Endothelial cell of umbilical vein (primary cell): ENCODE data around the gene JUP. TPM values are rescaled to one million over a fixed set of nuclear protein-coding genes. Genes with fewer than 3 reads are reported as not detected.

Experiments used
- BruUV-seq: library from RNA; stranded (reverse); fragments of 400-500 nt; replicated peaks from 2 replicates; lab custom pipeline; 2021; lab: Mats Ljungman, UMichigan
- CTCF ChIA-PET: fragments of 300-600, 350-600 bp; sonication (Branson Sonifier 250); formaldehyde crosslinking; loops from one replicate; lab custom pipeline; 2021; ENCODE audit warnings: antibody characterized with exemption, inconsistent platforms; lab: Charles Lee
- POLR2A ChIA-PET: fragments of 300-600, 350-600 bp; sonication (Branson Sonifier 250); formaldehyde crosslinking; loops from one replicate; lab custom pipeline; 2021; ENCODE audit warnings: antibody characterized with exemption, inconsistent platforms; lab: Charles Lee
- DNase-seq: peaks from one replicate; pipeline ENCODE4 v3.0.0-alpha.2; 2011; ENCODE audit warnings: low read depth, low spot score
- FAIRE-seq: peaks from 2 replicates; lab custom pipeline; 2011; peaks lifted over from hg19 to GRCh38; lab: Jason Lieb, UNC
- H2AFZ ChIP-seq: 2 replicates; pipeline ENCODE4 v1.6.0; 2012; ENCODE audit warnings: low read depth, low read length, control low read depth, inconsistent platforms
- H3K27ac ChIP-seq: 2 replicates; pipeline ENCODE4 v1.5.1; 2011; ENCODE audit warnings: low read depth, mild to moderate bottlenecking, control low read depth, low read length, moderate library complexity; ENCODE audit not compliant: insufficient read depth
- H3K27me3 ChIP-seq, 2 experiments: 2 replicates each; pipeline versions ENCODE4 v1.6.0 to v1.6.1; 2011; ENCODE audit warnings: low read length in 2 of 2, mixed read lengths in 1 of 2; ENCODE audit not compliant: control insufficient read depth in 2 of 2, insufficient read depth in 2 of 2
- H3K36me3 ChIP-seq, 2 experiments: 2 replicates in 1 of 2; 3 replicates in 1 of 2; pipeline ENCODE4 v1.5.1; 2011; ENCODE audit warnings: low read length in 2 of 2, mild to moderate bottlenecking in 1 of 2, moderate library complexity in 1 of 2; ENCODE audit not compliant: control insufficient read depth in 2 of 2, insufficient read depth in 2 of 2; ENCODE audit errors: extremely low read depth in 1 of 2
- H3K4me1 ChIP-seq: 3 replicates; pipeline ENCODE4 v1.5.1; 2011; ENCODE audit warnings: mild to moderate bottlenecking, low read length; ENCODE audit not compliant: control insufficient read depth, insufficient read depth; ENCODE audit errors: extremely low read depth
- H3K4me2 ChIP-seq: 2 replicates; pipeline ENCODE4 v1.6.1; 2011; ENCODE audit warnings: low read length, control low read depth, mixed read lengths; ENCODE audit not compliant: insufficient read depth
- H3K4me3 ChIP-seq, 3 experiments: fragments of 200-600 bp in 1 of 3; sonication (generic), shearing (Covaris generic) in 1 of 3; replicated peaks in 1 of 3; 2 replicates each; pipeline ENCODE4 v1.5.1; 2011 to 2016; ENCODE audit warnings: control low read depth in 3 of 3, low read length in 3 of 3, mild to moderate bottlenecking in 2 of 3, inconsistent platforms in 1 of 3, low read depth in 1 of 3, moderate library complexity in 1 of 3; ENCODE audit not compliant: insufficient read depth in 1 of 3
- H3K79me2 ChIP-seq: 2 replicates; pipeline ENCODE4 v1.6.0; 2012; ENCODE audit warnings: low read length, inconsistent platforms; ENCODE audit not compliant: control insufficient read depth, insufficient read depth
- H3K9ac ChIP-seq: replicated peaks from 2 replicates; pipeline ENCODE3; 2011; ENCODE audit warnings: low read length, control low read depth; ENCODE audit not compliant: insufficient read depth; ENCODE audit errors: extremely low read depth
- H3K9me1 ChIP-seq: replicated peaks from 3 replicates; pipeline ENCODE4 v1.6.0; 2011; ENCODE audit warnings: mild to moderate bottlenecking, low read length; ENCODE audit not compliant: control insufficient read depth, insufficient read depth; ENCODE audit errors: extremely low read depth
- H3K9me3 ChIP-seq: replicated peaks from 2 replicates; pipeline ENCODE4 v1.5.1; 2012; ENCODE audit warnings: low read length, inconsistent platforms; ENCODE audit not compliant: control insufficient read depth, insufficient read depth
- H4K20me1 ChIP-seq: replicated peaks from 2 replicates; pipeline ENCODE3; 2011; ENCODE audit warnings: mild to moderate bottlenecking, low read length; ENCODE audit not compliant: control insufficient read depth, insufficient read depth; ENCODE audit errors: extremely low read depth
- CTCF ChIP-seq, 2 donors: IDR thresholded peaks; 1 replicate in 1 of 2; 2 replicates in 1 of 2; pipeline ENCODE4 v1.5.1; 2011; ENCODE audit warnings: low read length in 2 of 2, mild to moderate bottlenecking in 2 of 2, moderate library complexity in 2 of 2, control low read depth in 1 of 2, inconsistent platforms in 1 of 2, low read depth in 1 of 2; ENCODE audit not compliant: insufficient read depth in 1 of 2; ENCODE audit errors: extremely low read depth in 1 of 2
- EZH2 ChIP-seq: IDR thresholded peaks from 2 replicates; pipeline ENCODE4 v1.6.1; 2012; ENCODE audit warnings: borderline replicate concordance, low read depth, mild to moderate bottlenecking, moderate library complexity, low read length, inconsistent platforms; ENCODE audit not compliant: severe bottlenecking
- FOS ChIP-seq: IDR thresholded peaks from 2 replicates; pipeline ENCODE4 v1.6.1; 2011; ENCODE audit warnings: mild to moderate bottlenecking, low read length, moderate library complexity, borderline replicate concordance; ENCODE audit not compliant: insufficient read depth
- GATA2 ChIP-seq: IDR thresholded peaks from 2 replicates; pipeline ENCODE4 v1.7.0; 2011; ENCODE audit warnings: low read depth, mild to moderate bottlenecking, moderate library complexity, mixed read lengths, low read length; ENCODE audit not compliant: insufficient read length, insufficient read depth
- JUN ChIP-seq: IDR thresholded peaks from 2 replicates; pipeline ENCODE4 v1.6.1; 2011; ENCODE audit warnings: borderline replicate concordance, low read depth; ENCODE audit not compliant: insufficient read length, insufficient read depth
- MYC ChIP-seq: IDR thresholded peaks from one replicate; pipeline ENCODE4 v1.6.1; 2011; ENCODE audit warnings: mild to moderate bottlenecking, low read depth, low read length
- POLR2A ChIP-seq: IDR thresholded peaks from 2 replicates; pipeline ENCODE4 v1.6.1; 2012; ENCODE audit warnings: low read depth, mild to moderate bottlenecking, control low read depth, low read length
- POLR2AphosphoS5 ChIP-seq: IDR thresholded peaks from 2 replicates; pipeline ENCODE4 v1.6.1; 2012; ENCODE audit warnings: low read depth, mild to moderate bottlenecking, control low read depth, low read length, moderate library complexity; ENCODE audit not compliant: insufficient read depth
- dilution Hi-C: fragments of 300-500 bp; cut with MboI; formaldehyde crosslinking; loops from one replicate; pipeline ENCODE4 v1.15.0; 2019; ENCODE audit warnings: low sequenced_read_pairs; ENCODE audit not compliant: extremely low pct_ligation_motif_present
- intact Hi-C: fragments of 100-400 bp; cut with micrococcal nuclease; formaldehyde crosslinking; loops from one replicate; pipeline ENCODE4 v1.10.0; 2022
- polyA plus RNA-seq, 4 experiments: library from polyadenylated mRNA; depleted of rRNA in 3 of 4; stranded (reverse) in 3 of 4; unstranded in 1 of 4; fragments of >200 nt; gene quantifications; 2 replicates each; pipeline versions ENCODE4 v1.2.1 to v1.2.3, GENCODE V29; 2011 to 2012; ENCODE audit warnings: missing spikeins in 1 of 4
- total RNA-seq: library from RNA; stranded (reverse); gene quantifications from 2 replicates; pipeline ENCODE4 v1.2.3, GENCODE V29; 2021
- TF ChIP-seq, protein P1 (sequence below): IDR thresholded peaks from 2 replicates; pipeline ENCODE4 v1.6.1; 2011; ENCODE audit not compliant: insufficient read depth, insufficient read length

JUP gene
- total and polyA plus RNA-seq, 2 donors (not counting 3 experiments of a cell fraction or from before 2014, with no cell fraction given): 98.0 to 171 TPM

GRCh38 chr17:41733348-41734138, 53.0 kb downstream of the JUP start:
- Histone ChIP-seq H3K9me1 (no peaks in the 10 kb centered on the region), H3K4me1 (peaks cover 2% of the 10 kb centered on the region), H2AFZ (no peak overlapping the region), H3K9me3 (no peaks in the 10 kb centered on the region), H3K9ac (no peak overlapping the region), H3K79me2 (no peaks in the 10 kb centered on the region), H3K4me3 (no peak overlapping the region), H3K4me2 (no peak overlapping the region), H3K27ac (no peak overlapping the region), H4K20me1 (no peaks in the 10 kb centered on the region), H3K36me3 (no peaks in the 10 kb centered on the region), H3K27me3 (peaks cover 44 to 45% of the 10 kb centered on the region in 2 experiments)
- DNase-seq (no peak), FAIRE-seq (no peak)
- dilution Hi-C loops (no loop called here), intact Hi-C loops (no loop called here)
- no TSS peak for BruUV-seq
- no peak for TF ChIP-seq GATA2
- TF ChIP-seq EZH2: no peak
- no peak for TF ChIP-seq JUN
- no peak for TF ChIP-seq MYC
- TF ChIP-seq, protein P1, sequence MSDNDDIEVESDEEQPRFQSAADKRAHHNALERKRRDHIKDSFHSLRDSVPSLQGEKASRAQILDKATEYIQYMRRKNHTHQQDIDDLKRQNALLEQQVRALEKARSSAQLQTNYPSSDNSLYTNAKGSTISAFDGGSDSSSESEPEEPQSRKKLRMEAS: no peak
- no peak for TF ChIP-seq CTCF (IDR thresholded peaks at IDR 0.05; ENCODE audit: extremely low read depth in 1 of 2, insufficient read depth in 1 of 2, low read depth in 1 of 2, low read length in 2 of 2)
- TF ChIP-seq FOS: no peak
- no peak for TF ChIP-seq POLR2A
- no peak for TF ChIP-seq POLR2AphosphoS5
- ChIA-PET CTCF (interaction anchor here (0.8 to 2.1 kb wide), 4 partner anchors 37 to 68 kb away, joined by 3 to 10 read pairs (median 3); partner anchors contain the start of gene JUP), POLR2A (interaction anchor here (0.7 kb wide), 1 partner anchor 53 kb away, joined by 3 read pairs; the partner anchor contains the start of gene JUP)
